ENCODE data around the gene MS4A7.

MS4A7 gene

GRCh38 chr11:60371386-60371785, 6.9 kb upstream of the MS4A7 start:
- no peak for DNase-seq

- no peak for DNase-seq
Measured at GRCh38 chr11:60371854-60372253, 6.5 kb upstream of the MS4A7 start.

- no peak for DNase-seq
Measured at GRCh38 chr11:60372767-60373166, 5.6 kb upstream of the MS4A7 start.

GRCh38 chr11:60375316-60375715, 3.0 kb upstream of the MS4A7 start:
- DNase-seq: no peak

- DNase-seq: no peak
Measured at GRCh38 chr11:60376601-60377000, 1.7 kb upstream of the MS4A7 start.

GRCh38 chr11:60377401-60378136, 763 bp upstream of the MS4A7 start:
- no peak for DNase-seq

GRCh38 chr11:60389279-60389910, 11.1 kb downstream of the MS4A7 start:
- no peak for DNase-seq

- DNase-seq: no peak
Measured at GRCh38 chr11:60390419-60390818, 12.1 kb downstream of the MS4A7 start.

GRCh38 chr11:60392361-60392760, 14.0 kb downstream of the MS4A7 start:
- DNase-seq: no peak

GRCh38 chr11:60393016-60393415, 14.7 kb downstream of the MS4A7 start:
- no peak for DNase-seq

- no peak for DNase-seq
Measured at GRCh38 chr11:60394666-60395380, 16.5 kb downstream of the MS4A7 start.

GRCh38 chr11:60396382-60396781, 18.1 kb downstream of the MS4A7 start, which contains the start of gene MS4A14:
MS4A14 (plus strand) TSS chr11:60396459; CDS start chr11:60396579, 120 bp downstream.
- no peak for DNase-seq

GRCh38 chr11:60396799-60397198, 18.5 kb downstream of the MS4A7 start:
- DNase-seq: no peak

- DNase-seq: no peak
Measured at GRCh38 chr11:60420015-60420414, 41.7 kb downstream of the MS4A7 start.

- DNase-seq: no peak
Measured at GRCh38 chr11:60422609-60423008, 44.3 kb downstream of the MS4A7 start.

- DNase-seq: no peak
Measured at GRCh38 chr11:60428517-60428916, 50.2 kb downstream of the MS4A7 start.

GRCh38 chr11:60429272-60429671, 50.9 kb downstream of the MS4A7 start, which contains the start of gene MS4A5:
MS4A5 (plus strand) TSS chr11:60429572; CDS start chr11:60429675, 103 bp downstream.
- DNase-seq: no peak

GRCh38 chr11:60431251-60431650, 52.9 kb downstream of the MS4A7 start:
- DNase-seq: no peak

GRCh38 chr11:60433401-60433800, 55.1 kb downstream of the MS4A7 start:
- no peak for DNase-seq

Measured in activated T-cell treated with anti-CD3 and anti-CD28 coated beads, Interleukin-2, amount 50 U/mL, for 48 hours (primary cell).